HFFc6 (cell line): ENCODE measurements around the gene MIF. TPM values are rescaled to one million over a fixed set of nuclear protein-coding genes. Genes with fewer than 3 reads are reported as not detected.
"Not testable (repeated sequence)": the region's sequence is repeated elsewhere in the genome, so short reads cannot be mapped to it uniquely, and the experiment has no call there.

Experiments
- DNase-seq: peaks from one replicate; pipeline ENCODE4 v3.0.0-alpha.2; 2018
- H3K27ac Mint-ChIP-seq: 2 replicates; pipeline ENCODE4 v1.8.0; 2020; ENCODE audit warnings: mild to moderate bottlenecking, mixed read lengths
- H3K27me3 Mint-ChIP-seq: 2 replicates; pipeline ENCODE4 v1.8.0; 2021; ENCODE audit warnings: mild to moderate bottlenecking, moderate library complexity, mixed read lengths; ENCODE audit not compliant: insufficient read depth
- H3K36me3 Mint-ChIP-seq: 2 replicates; pipeline ENCODE4 v1.8.0; 2021; ENCODE audit warnings: low read depth, mixed read lengths
- H3K4me1 Mint-ChIP-seq: 2 replicates; pipeline ENCODE4 v1.8.0; 2020; ENCODE audit warnings: low read depth, mixed read lengths
- H3K4me3 Mint-ChIP-seq: 2 replicates; pipeline ENCODE4 v1.8.0; 2020; ENCODE audit warnings: mild to moderate bottlenecking, moderate library complexity, mixed read lengths
- H3K9me3 Mint-ChIP-seq: 2 replicates; pipeline ENCODE4 v1.8.0; 2020; ENCODE audit warnings: mild to moderate bottlenecking, mixed read lengths
- total RNA-seq, 6 experiments: library from RNA; stranded (reverse); fragmentation: NEBNext Ultra II Directional; extraction: Animal tissue kit (Norgen Biotek cat#: 25700); gene quantifications; 2 replicates in 1 of 6; 3 replicates in 5 of 6; pipeline ENCODE4 v1.2.3, GENCODE V29; 2021
- TF ChIP-seq, protein P1 (sequence below): fragments of 200-600 bp; sonication (generic); IDR thresholded peaks from 2 replicates; pipeline ENCODE4 v1.5.0; 2021; ENCODE audit warnings: antibody characterized with exemption, mild to moderate bottlenecking

MIF gene
- total RNA-seq, 6 experiments from 2014 or later: 625 to 741 (median 699) TPM

DNA sequence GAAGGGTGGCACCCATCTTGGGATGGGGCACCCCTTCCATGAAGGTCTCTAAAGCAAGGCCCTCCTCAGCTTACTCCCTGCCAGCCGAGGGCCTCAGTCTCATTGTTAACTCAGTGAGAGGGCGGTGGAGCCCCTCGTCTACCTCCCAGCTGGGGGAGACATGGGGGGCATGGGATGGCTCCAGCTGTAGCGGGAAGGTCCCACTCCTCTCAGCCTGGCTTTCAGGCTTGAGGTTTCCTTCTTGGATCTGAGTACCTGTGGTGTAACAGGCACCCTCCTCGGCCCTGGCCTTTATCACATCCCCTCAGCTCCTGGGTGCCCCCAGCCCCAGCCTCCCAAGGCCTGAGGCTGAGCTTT is 2.0 kb downstream of the MIF start:
- peaks cover 16% of the 10 kb centered on the region for H3K4me1 Mint-ChIP-seq
- TF ChIP-seq, protein P1, sequence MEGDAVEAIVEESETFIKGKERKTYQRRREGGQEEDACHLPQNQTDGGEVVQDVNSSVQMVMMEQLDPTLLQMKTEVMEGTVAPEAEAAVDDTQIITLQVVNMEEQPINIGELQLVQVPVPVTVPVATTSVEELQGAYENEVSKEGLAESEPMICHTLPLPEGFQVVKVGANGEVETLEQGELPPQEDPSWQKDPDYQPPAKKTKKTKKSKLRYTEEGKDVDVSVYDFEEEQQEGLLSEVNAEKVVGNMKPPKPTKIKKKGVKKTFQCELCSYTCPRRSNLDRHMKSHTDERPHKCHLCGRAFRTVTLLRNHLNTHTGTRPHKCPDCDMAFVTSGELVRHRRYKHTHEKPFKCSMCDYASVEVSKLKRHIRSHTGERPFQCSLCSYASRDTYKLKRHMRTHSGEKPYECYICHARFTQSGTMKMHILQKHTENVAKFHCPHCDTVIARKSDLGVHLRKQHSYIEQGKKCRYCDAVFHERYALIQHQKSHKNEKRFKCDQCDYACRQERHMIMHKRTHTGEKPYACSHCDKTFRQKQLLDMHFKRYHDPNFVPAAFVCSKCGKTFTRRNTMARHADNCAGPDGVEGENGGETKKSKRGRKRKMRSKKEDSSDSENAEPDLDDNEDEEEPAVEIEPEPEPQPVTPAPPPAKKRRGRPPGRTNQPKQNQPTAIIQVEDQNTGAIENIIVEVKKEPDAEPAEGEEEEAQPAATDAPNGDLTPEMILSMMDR: no peak
- peaks cover 27% of the 10 kb centered on the region for H3K36me3 Mint-ChIP-seq
- no peak for DNase-seq
- H3K4me3 Mint-ChIP-seq: peak overlapping the region; percentile 92
- H3K27ac Mint-ChIP-seq: no peak overlapping the region
- H3K9me3 Mint-ChIP-seq: peaks cover 4% of the 10 kb centered on the region; the same call in 1 of the 2 replicates
- H3K27me3 Mint-ChIP-seq: peaks cover 4% of the 10 kb centered on the region

DNA sequence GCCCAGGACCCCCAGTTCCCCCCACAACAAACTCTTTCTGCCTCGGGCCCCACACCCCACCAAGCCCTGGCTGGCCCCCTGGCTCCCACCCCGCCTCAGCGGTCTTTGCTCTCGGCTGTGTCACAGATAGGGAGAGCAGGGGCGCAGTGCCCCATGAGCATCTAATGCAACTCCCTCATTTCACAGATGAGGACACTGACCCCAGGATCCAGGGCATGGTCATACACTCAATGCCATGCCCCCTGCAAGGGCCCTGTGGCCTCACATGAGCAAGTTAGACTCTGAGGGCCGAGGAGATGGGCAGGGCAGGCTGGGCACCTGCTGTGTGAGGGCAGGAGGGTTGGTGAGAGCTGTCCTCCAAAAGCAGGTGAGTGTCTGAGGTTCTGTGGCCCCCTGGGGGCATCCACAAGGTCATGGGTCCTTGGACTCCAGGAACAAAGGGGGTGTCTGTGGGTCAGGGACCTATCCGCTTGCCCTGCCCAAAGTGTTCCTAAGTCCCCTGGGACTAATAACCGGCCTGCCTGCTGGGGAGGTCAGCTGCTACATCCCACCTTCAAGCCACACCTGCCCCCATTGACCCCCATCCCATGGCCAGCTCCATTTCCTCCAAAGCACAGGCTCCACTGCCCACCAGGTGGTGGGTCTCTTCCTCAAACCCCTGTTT is 2.5 kb downstream of the MIF start:
- H3K27me3 Mint-ChIP-seq: peaks cover 3% of the 10 kb centered on the region
- peaks cover 16% of the 10 kb centered on the region for H3K4me1 Mint-ChIP-seq
- no peak overlapping the region for H3K27ac Mint-ChIP-seq
- H3K36me3 Mint-ChIP-seq: peaks cover 27% of the 10 kb centered on the region
- no peak overlapping the region; the same call in 1 of the 2 replicates for H3K4me3 Mint-ChIP-seq
- TF ChIP-seq, protein P1: no peak
- no peak for DNase-seq
- H3K9me3 Mint-ChIP-seq: peaks cover 4% of the 10 kb centered on the region; the same call in 1 of the 2 replicates

DNA sequence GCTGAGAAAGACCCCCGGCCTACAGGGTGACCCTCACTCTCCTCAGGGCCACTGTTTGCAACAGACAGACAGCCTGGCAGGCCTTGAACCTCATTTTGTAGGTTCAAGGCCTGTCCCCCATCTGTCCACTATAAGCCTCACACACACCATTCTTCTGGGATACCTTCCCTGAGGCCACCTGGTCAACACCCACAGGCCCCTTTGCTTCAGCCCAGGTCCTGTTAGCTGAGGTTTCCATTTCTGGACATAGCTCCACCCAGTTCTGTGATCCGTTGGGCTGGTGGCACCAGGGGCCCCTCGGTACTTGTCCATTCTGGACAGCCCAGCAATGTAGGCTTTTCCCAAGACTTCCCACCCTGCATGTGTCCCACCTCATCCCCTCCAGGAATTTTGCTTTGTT is 3.1 kb downstream of the MIF start:
- Mint-ChIP-seq H3K4me3 (peak overlapping the region; percentile 28; the same call in 1 of the 2 replicates), H3K9me3 (peaks cover 4% of the 10 kb centered on the region; the same call in 1 of the 2 replicates), H3K27ac (no peak overlapping the region), H3K4me1 (peaks cover 16% of the 10 kb centered on the region), H3K36me3 (peaks cover 27% of the 10 kb centered on the region), H3K27me3 (peaks cover 2% of the 10 kb centered on the region)
- DNase-seq: no peak
- TF ChIP-seq, protein P1: no peak

DNA sequence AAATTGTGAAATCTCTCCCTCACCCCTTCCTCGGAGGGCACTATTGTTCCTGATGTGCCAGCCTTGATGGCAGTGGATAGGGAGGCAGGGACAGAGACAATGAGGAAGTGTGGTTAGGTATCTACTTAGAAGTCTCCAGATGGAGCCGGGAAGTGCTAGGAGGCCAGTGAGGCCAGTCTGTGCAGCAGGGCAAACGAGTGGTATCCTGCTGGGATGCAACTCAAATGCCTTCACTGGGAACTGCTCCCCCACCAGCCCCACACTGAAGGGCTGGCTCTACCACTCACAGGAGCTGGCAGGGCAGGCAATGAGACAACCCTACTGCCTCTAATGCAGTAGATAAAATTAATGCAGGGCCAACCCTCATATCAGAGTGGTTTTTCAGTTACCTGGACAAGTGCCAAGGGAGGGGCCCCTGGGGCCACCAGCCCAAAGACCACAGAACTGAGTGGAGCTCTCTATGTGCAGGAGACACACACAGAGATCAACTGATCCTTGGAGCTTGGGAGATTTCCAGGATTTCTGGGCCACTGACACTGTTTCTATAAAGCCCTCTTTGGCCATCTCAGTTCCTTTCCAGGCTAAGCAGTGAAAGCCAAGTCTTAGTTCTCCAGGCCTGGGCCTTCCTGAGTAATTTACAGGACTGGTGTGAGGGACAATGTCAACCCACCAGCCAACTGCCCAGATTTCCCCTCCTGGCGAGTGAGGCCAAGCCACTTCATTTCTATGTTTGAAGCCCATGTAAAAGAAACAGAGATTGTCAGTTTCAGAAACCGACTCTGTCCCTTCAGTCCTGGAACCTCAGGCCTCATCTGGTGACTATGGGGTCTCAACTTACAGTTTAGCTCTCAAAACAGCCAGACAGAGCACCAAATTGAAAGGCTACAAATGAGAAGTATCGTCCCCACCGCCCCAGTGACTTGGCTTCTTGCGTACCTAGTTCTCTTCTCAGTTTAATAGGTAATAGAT is 4.1 kb downstream of the MIF start:
- H3K9me3 Mint-ChIP-seq: peaks cover 4% of the 10 kb centered on the region; the same call in 1 of the 2 replicates
- no peak overlapping the region for H3K4me3 Mint-ChIP-seq
- H3K27ac Mint-ChIP-seq: no peak overlapping the region
- no peak for DNase-seq
- H3K27me3 Mint-ChIP-seq: peaks cover 4% of the 10 kb centered on the region
- TF ChIP-seq, protein P1: no peak
- H3K4me1 Mint-ChIP-seq: peaks cover 16% of the 10 kb centered on the region
- H3K36me3 Mint-ChIP-seq: peaks cover 27% of the 10 kb centered on the region

DNA sequence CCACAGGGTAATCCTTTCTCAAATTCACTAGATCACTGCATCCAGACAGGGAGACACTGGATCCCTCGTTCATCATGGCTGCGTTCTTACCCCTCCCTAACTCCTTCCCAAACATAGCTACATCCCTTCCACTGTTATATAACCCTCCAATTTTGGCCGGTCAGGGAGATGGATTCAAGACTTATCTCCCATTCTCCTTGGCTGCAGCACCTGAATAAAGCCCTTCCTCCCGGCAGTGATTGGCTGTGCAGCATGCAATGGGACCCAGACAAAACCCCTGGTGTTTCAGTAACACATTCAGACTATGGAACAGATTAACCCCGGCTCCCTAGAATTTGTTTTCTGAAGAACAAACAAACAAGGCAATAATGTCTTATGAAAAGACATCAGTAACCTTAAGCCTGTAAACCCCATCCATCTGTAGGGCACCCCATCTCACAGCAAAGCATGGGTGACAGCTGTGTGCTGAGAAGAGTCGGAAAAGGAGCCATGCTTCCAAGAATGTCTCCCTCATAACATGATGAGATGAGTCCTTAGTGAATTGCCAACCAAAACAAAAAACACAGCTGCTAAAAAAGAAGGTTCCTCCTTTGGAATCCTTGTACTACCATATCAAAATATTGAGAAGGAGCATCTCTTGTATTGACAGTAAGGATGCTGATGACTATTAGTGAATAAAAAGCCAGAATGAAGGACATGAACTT is 5.0 kb downstream of the MIF start:
- TF ChIP-seq, protein P1: no peak
- peaks cover 7% of the 10 kb centered on the region for H3K27me3 Mint-ChIP-seq
- H3K4me3 Mint-ChIP-seq: no peak overlapping the region
- H3K4me1 Mint-ChIP-seq: peaks cover 9% of the 10 kb centered on the region
- H3K36me3 Mint-ChIP-seq: peaks cover 27% of the 10 kb centered on the region
- no peak for DNase-seq
- peaks cover 4% of the 10 kb centered on the region; the same call in 1 of the 2 replicates for H3K9me3 Mint-ChIP-seq
- H3K27ac Mint-ChIP-seq: no peak overlapping the region

DNA sequence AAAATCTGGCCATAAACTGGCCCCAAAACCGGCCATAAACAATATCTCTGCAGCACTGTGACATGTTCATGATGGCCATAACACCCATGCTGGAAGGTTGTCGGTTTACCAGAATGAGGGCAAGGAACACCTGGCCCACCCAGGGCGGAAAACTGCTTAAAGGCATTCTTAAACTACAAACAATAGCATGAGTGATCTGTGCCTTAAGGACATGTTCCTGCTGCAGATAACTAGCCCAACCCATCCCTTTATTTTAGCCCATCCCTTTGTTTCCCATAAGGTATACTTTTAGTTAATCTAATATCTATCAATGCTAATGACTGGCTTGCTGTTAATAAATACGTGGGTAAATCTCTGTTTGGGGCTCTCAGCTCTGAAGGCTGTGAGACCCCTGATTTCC is 6.0 kb downstream of the MIF start:
- Mint-ChIP-seq H3K4me1 (peaks cover 14% of the 10 kb centered on the region), H3K36me3 (peaks cover 24% of the 10 kb centered on the region)
- not testable (repeated sequence) for H3K27ac Mint-ChIP-seq, H3K9me3 Mint-ChIP-seq, H3K4me3 Mint-ChIP-seq, H3K27me3 Mint-ChIP-seq, DNase-seq
